HG02981 (cell line): Measurements from ENCODE around the gene KRTAP10-1.
"Not testable (repeated sequence)": the region's sequence is repeated elsewhere in the genome, so short reads cannot be mapped to it uniquely, and the experiment has no call there.

Experiments
- ATAC-seq: cut with Tn5 transposase; IDR thresholded peaks from one replicate; pipeline ENCODE4 v1.9.1; 2021; ENCODE audit warnings: mild to moderate bottlenecking, moderate library complexity; ENCODE audit not compliant: unreplicated experiment

KRTAP10-1 gene

DNA sequence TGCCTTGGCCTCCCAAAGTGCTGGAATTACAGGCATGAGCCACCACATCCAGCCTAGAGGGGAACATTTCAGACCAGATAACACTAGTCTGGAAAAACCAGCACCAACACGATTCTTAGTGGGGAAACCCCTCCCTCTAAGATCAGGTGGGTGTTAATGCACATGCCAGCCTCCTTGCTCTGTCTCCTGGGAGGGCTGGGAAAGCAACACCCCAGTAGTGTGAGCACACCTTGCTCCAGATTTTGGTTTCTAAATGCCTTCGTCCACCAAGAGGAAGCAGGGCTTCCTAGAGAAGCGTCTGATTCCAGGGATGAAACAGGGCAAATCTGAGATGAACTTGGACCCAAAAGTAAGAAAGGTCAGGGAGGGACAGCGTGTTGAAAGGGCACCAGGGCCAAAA is 31.3 kb upstream of the KRTAP10-1 start:
- ATAC-seq: no peak

DNA sequence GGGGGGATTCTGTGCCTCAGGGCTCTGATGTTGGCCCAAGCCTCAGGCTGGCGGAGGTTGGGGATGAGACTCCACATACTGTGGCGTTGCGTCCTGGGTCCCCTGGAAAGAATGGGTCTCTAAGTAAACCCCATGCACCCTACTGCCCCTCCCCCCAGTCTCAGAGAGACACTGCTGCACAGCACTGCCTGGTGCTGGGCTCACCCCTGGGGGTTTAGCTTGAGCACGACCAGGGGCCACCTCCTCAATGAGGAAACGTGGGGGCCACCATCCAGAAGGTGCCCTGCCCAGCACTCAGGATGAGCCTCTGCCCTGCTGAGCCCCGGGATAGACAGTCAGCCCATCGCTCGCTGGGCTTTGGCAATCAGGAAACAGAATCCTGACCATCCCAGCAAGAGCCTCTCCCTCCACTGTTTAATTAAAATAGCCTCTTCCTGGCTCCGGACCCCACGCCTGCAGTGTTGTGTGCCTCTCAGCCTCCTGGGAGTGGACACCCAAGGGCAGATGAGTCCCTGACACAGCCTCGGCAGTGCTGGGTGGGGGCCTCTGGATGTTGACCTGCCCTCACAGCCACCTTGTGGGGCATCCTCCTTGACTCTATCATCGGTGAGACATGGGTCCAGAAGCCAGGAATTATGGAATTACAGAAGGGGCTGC is 30.0 kb upstream of the KRTAP10-1 start:
- no peak for ATAC-seq

- no peak for ATAC-seq
Observed at GRCh38 chr21:44568667-44569556, 28.9 kb upstream of the KRTAP10-1 start.

- no peak for ATAC-seq
Observed at GRCh38 chr21:44568261-44568660, 28.3 kb upstream of the KRTAP10-1 start.

GRCh38 chr21:44567481-44568171 is 27.6 kb upstream of the KRTAP10-1 start:
- no peak for ATAC-seq

DNA sequence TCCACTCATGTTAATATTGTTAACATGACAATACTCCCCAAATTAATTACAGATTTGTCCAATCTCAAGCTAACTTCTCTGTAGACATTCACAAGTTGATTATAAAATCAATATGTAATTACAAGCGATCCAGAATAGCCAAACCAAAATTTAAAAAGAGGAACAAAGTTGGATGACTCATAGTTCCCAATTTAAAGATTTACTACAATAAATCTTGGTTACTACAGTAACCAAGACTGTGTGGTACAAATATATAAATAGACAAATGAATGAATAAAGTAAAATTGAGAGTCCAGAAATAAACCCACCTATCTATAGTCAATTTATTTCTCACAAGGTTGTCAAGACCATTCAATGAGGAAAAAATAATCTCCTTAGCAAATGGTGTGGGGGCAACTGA is 26.4 kb upstream of the KRTAP10-1 start:
- ATAC-seq: no peak

DNA sequence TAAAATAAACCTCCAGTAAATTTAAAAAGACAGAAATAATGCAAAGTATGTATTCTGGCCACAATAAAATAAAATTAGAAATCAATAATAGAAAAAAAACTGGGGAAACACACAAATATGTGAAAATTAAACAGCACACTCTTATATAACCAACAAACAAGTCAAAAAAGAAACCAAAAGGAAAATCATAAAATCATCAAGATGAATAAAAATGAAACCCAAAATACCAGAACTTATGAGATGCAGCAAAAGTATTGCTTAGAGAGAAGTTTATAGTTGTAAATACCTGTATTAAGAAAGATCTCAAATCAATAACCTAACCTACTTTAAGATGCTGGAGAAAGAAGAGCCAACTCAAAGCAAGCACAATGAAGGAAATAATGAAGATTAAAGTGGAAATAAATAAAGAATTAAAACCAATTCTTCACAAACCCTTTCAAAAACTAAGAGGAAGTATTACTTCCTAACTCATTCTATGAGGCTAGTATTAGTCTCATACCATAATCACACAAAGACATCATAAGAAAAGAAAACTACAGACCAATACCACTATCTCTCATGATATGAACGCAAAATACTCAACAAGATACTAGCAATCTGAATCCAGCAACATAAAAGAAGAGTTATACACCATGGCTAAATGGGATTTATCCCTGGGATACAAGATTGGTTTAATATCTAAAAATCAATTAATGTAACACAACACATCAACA is 25.0 kb upstream of the KRTAP10-1 start:
- no peak for ATAC-seq

DNA sequence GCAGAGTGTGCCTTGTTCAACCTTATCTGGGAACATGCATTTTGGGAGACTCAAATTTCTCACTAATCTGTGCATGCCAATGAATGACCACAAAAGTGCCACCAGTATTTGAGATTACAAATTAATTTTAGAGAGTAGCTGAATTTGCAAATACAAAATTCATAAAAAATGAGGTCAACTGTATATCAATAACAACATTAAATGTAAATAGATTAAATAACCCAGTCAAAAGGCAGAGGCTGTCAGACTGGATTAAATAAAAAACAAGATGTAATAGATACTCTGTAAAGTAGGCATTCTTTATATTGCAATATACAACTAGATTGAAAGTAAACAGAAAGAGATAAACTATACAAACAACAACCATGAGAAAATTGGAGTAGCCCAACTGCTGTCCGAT is 24.1 kb upstream of the KRTAP10-1 start:
- ATAC-seq: no peak

GRCh38 chr21:44558695-44559094 is 18.7 kb upstream of the KRTAP10-1 start, which contains the start of gene KRTAP10-3:
KRTAP10-3 (minus strand) TSS chr21:44558795; CDS start chr21:44558715, 80 bp downstream.
- no peak for ATAC-seq

GRCh38 chr21:44558329-44558675 is 18.3 kb upstream of the KRTAP10-1 start:
- ATAC-seq: not testable (repeated sequence)

GRCh38 chr21:44557491-44558328 is 17.7 kb upstream of the KRTAP10-1 start:
- no peak for ATAC-seq

DNA sequence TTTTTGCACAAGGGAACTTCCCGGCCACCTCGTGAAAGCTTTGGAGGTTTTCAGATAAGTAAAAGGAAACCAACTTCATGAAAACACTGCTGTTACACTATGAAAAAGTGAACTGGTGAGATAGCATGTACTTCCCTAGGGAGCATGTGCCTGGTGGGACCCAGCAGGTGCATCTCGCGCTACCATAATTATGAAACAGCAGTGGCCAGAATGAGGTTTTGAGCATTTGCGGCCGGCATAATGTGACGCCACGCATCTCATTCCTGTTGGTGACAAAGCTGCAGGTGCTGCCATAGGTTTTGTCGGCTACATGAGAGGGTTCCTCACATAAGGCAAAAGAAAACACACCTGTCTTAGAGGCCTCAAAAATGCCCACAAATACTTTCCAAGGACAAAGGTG is 16.9 kb upstream of the KRTAP10-1 start:
- ATAC-seq: no peak

DNA sequence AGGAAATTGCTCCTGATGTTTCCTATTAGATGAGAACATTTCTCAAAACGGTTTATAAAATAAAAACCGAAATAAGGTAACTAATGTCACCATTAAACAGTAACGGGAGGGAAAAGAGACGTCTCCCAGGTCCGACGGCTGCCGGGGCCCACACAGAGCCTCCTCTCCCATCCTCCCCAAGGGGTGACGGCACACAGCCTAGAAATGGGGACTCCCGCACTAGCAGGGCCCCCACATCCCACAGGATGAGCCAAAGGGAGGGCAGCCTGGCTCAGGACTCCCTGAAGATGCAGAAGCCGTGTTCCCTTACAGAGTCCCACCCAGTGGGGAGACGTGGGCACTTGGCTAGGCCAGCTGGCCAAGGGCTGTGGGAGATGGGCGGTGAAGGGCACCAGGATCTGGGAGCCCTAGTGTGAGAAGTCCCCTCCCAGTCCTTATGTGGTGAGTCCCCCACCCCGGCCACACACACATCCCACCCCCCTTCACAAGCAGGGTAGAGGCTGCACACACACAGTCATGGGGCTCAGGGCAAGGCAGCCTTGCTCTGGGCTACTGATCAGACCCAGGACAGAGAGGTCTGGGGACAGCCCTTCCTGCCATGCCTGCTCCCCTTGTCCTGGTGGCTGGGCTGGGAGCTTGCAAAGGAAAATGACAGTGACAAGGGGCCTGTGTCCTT is 15.3 kb upstream of the KRTAP10-1 start:
- ATAC-seq: no peak

GRCh38 chr21:44552681-44553080 is 12.7 kb upstream of the KRTAP10-1 start:
- no peak for ATAC-seq

DNA sequence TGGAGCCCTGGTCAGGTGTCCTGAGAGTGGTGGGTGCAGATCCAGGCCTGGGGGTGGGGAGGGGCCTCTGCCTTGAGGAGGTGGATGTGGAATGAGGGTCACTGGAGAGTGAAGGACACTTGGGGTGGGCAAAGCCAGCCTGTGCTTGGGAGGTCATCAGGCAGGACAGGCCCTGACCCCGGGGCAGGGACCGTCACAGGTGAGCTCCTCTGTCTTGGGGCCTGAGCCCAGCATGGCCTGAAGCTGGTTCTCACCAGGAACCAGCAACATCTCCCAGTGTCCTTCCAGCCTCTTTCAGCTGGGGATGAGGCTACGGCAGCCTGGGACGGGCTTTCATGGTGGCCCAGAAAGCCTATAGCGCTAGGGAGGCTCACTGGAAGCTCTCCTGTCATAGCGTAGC is 12.1 kb upstream of the KRTAP10-1 start:
- no peak for ATAC-seq

DNA sequence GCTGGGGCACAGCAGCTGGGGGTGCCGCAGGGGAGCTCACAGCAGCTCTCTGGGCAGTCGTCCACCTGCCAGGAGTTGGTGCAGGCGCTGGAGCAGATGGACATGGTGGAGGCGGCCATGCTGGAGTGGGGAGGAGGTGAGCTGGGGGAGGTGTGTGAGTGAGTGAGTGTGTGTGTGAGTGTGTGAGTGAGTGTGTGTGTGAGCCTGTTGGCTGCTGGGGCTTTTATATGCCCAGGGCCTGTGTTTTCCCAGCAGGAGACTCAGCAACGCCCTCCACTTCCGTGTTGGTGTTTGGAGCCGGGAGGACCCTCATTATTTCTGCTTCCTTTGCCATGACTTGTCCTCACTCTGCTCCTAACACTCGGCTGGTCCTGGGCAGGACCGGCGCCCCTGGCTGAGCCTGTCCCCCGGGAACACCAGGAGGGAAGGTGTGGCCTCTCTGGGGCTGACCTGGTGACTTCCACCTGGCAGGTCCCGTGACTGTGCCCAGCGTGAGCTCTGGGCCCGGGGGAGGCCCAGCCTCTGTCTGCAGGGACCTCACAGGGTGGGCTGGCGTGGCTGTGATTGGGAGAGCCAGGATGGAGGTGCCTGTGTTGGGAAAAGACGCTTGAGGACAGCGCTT is 11.5 kb upstream of the KRTAP10-1 start, which contains the start of gene KRTAP10-2:
KRTAP10-2 (minus strand) TSS at position 166 of the 622 bp plus-strand sequence; CDS start at position 119, 47 bp downstream.
- ATAC-seq: no peak

DNA sequence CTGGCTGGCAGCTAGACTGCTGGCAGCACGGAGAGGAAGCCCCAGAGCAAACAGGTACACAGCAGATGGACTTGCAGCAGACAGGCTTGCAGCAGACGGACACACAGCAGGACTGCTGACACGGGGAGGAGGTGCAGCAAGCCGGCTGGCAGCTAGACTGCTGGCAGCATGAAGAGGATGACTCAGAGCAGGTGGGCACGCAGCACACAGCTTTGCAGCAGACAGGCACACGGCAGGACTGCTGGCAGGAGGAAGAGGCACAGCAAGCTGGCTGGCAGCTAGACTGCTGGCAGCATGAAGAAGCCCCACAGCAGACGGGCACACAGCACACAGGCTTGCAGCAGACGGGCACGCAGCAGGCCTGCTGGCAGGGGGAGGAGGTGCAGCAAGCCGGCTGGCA is 10.8 kb upstream of the KRTAP10-1 start:
- ATAC-seq: no peak

DNA sequence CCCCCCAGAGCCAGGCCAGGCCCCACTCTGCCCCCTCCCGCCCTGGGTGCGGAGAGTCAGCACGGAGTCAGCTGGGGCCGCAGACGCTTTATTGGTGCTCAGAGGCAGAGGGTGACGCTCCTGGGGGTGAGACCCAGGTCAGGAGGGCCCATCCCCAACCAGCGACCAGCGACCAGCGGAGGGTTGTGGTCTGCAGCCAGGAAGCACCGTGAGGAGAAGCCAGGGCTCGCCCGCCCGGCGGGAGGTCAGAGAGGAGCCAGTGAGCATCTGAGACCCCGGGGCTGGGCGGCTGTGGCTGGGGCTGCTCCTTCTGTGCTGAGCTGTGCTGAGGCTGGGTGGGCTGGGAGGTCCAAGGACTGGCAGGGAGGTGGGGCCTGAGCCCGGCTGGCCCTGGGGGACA is 10.3 kb upstream of the KRTAP10-1 start:
- ATAC-seq: not testable (repeated sequence)
